ENCODE data around the gene DCXR.

Gene DCXR

GRCh38 chr17:82022981-82023446 lies 14.5 kb downstream of the DCXR start, which contains the start of gene LRRC45:
TSS of gene LRRC45 (plus strand) at chr17:82023305. CDS start at chr17:82023644, 339 bp downstream.
- peak; percentile 99 to 100 for DNase-seq (ENCODE audit: low read depth in 1 of 2, low spot score in 1 of 2)

- no peak for DNase-seq (ENCODE audit: low read depth in 1 of 2, low spot score in 1 of 2)
These were observed 15.1 kb downstream of the DCXR start, which contains the start of gene CENPX for GRCh38 chr17:82022310-82022980. TSS of gene CENPX (minus strand) at chr17:82022878. CDS start at chr17:82022861, 17 bp downstream.

GRCh38 chr17:82021900-82022309 lies 15.6 kb downstream of the DCXR start:
- DNase-seq (ENCODE audit: low read depth in 1 of 2, low spot score in 1 of 2) = no peak

GRCh38 chr17:82021107-82021899 lies 16.2 kb downstream of the DCXR start:
- DNase-seq (ENCODE audit: low read depth in 1 of 2, low spot score in 1 of 2) = no peak

GRCh38 chr17:82020572-82021106 lies 16.9 kb downstream of the DCXR start:
- DNase-seq (ENCODE audit: low read depth in 1 of 2, low spot score in 1 of 2) = no peak

GRCh38 chr17:82019690-82020571 lies 17.6 kb downstream of the DCXR start:
- peak; percentile 25 to 46 for DNase-seq (ENCODE audit: low read depth in 1 of 2, low spot score in 1 of 2)

GRCh38 chr17:82018989-82019689 lies 18.4 kb downstream of the DCXR start:
- DNase-seq (ENCODE audit: low read depth in 1 of 2, low spot score in 1 of 2) = no peak

- no peak for DNase-seq (ENCODE audit: low read depth in 1 of 2, low spot score in 1 of 2)
These were observed 19.1 kb downstream of the DCXR start for GRCh38 chr17:82018152-82018988.

- DNase-seq (ENCODE audit: low read depth in 1 of 2, low spot score in 1 of 2) = no peak
These were observed 19.8 kb downstream of the DCXR start for GRCh38 chr17:82017612-82018151.

- DNase-seq (ENCODE audit: low read depth in 1 of 2, low spot score in 1 of 2) = no peak
These were observed 20.5 kb downstream of the DCXR start for GRCh38 chr17:82016875-82017459.

GRCh38 chr17:82016061-82016874 lies 21.2 kb downstream of the DCXR start:
- DNase-seq (ENCODE audit: low read depth in 1 of 2, low spot score in 1 of 2) = no peak

- DNase-seq (ENCODE audit: low read depth in 1 of 2, low spot score in 1 of 2) = no peak
These were observed 22.1 kb downstream of the DCXR start for GRCh38 chr17:82015311-82015971.

- DNase-seq (ENCODE audit: low read depth in 1 of 2, low spot score in 1 of 2) = no peak
These were observed 22.6 kb downstream of the DCXR start for GRCh38 chr17:82014971-82015310.

- no peak for DNase-seq (ENCODE audit: low read depth in 1 of 2, low spot score in 1 of 2)
These were observed 23.1 kb downstream of the DCXR start for GRCh38 chr17:82014432-82014831.

- DNase-seq (ENCODE audit: low read depth in 1 of 2, low spot score in 1 of 2) = no peak
These were observed 23.6 kb downstream of the DCXR start for GRCh38 chr17:82013772-82014321.

GRCh38 chr17:82013341-82013740 lies 24.2 kb downstream of the DCXR start:
- DNase-seq (ENCODE audit: low read depth in 1 of 2, low spot score in 1 of 2) = no peak

- no peak for DNase-seq (ENCODE audit: low read depth in 1 of 2, low spot score in 1 of 2)
These were observed 24.7 kb downstream of the DCXR start for GRCh38 chr17:82012640-82013295.
